Common myeloid progenitor, CD34-positive (primary cell): ENCODE data around the gene GJC2.

Experiments
- CTCF ChIA-PET: fragments of 350-600 bp; sonication (Branson Sonifier 250); formaldehyde crosslinking; loops from one replicate; lab custom pipeline; 2021; ENCODE audit warnings: antibody characterized with exemption; lab: Charles Lee
- POLR2A ChIA-PET: fragments of 350-600 bp; sonication (Branson Sonifier 250); formaldehyde crosslinking; loops from one replicate; lab custom pipeline; 2021; ENCODE audit warnings: antibody characterized with exemption; lab: Charles Lee
- DNase-seq, 3 donors: peaks; one replicate each; pipeline versions ENCODE4 v3.0.0 to v3.0.0-alpha.2; 2013
- H3K27ac ChIP-seq, 2 experiments: 1 replicate in 1 of 2; 2 replicates in 1 of 2; pipeline ENCODE4 v1.7.0; 2013; ENCODE audit warnings: inconsistent platforms in 2 of 2, low read length in 2 of 2, mild to moderate bottlenecking in 2 of 2, low read depth in 1 of 2, moderate library complexity in 1 of 2; ENCODE audit not compliant: severe bottlenecking in 2 of 2, insufficient read depth in 1 of 2, poor library complexity in 1 of 2
- H3K27me3 ChIP-seq, 5 experiments: replicated peaks in 2 of 5; 1 replicate in 3 of 5; 2 replicates in 2 of 5; pipeline versions ENCODE4 v1.6.1 to v1.7.0; 2013; ENCODE audit warnings: low read length in 4 of 5, mild to moderate bottlenecking in 2 of 5, moderate library complexity in 2 of 5, inconsistent platforms in 1 of 5; ENCODE audit not compliant: insufficient read depth in 5 of 5, control insufficient read depth in 4 of 5
- H3K36me3 ChIP-seq, 4 experiments: 1 replicate in 2 of 4; 2 replicates in 2 of 4; pipeline versions ENCODE4 v1.6.1 to v1.7.0; 2013; ENCODE audit warnings: low read length in 3 of 4, control low read depth in 1 of 4, mild to moderate bottlenecking in 1 of 4; ENCODE audit not compliant: control insufficient read depth in 4 of 4, insufficient read depth in 4 of 4
- H3K4me1 ChIP-seq, 4 experiments: 1 replicate in 3 of 4; 2 replicates in 1 of 4; pipeline versions ENCODE4 v1.6.1 to v1.7.1; 2013; ENCODE audit warnings: low read length in 3 of 4, mild to moderate bottlenecking in 3 of 4, control low read depth in 1 of 4, inconsistent platforms in 1 of 4, moderate library complexity in 1 of 4; ENCODE audit not compliant: control insufficient read depth in 4 of 4, insufficient read depth in 4 of 4; ENCODE audit errors: control extremely low read depth in 1 of 4
- H3K4me3 ChIP-seq, 7 experiments: 1 replicate in 4 of 7; 2 replicates in 3 of 7; pipeline versions ENCODE4 v1.5.1 to v1.7.0; 2013; ENCODE audit warnings: mild to moderate bottlenecking in 7 of 7, low read length in 6 of 7, moderate library complexity in 6 of 7, inconsistent platforms in 2 of 7, low read depth in 2 of 7, control low read depth in 1 of 7; ENCODE audit not compliant: insufficient read depth in 4 of 7, control insufficient read depth in 1 of 7; ENCODE audit errors: extremely low read depth in 1 of 7
- H3K9me3 ChIP-seq, 5 experiments: 1 replicate in 4 of 5; 2 replicates in 1 of 5; pipeline versions ENCODE4 v1.6.1 to v1.7.1; 2013; ENCODE audit warnings: low read length in 4 of 5, mild to moderate bottlenecking in 2 of 5, inconsistent platforms in 1 of 5, low read depth in 1 of 5, moderate library complexity in 1 of 5; ENCODE audit not compliant: control insufficient read depth in 4 of 5, insufficient read depth in 2 of 5; ENCODE audit errors: control extremely low read depth in 1 of 5
- WGBS: methylation state at CpG from one replicate; pipeline ENCODE4 v1.1.5; 2013; ENCODE audit not compliant: insufficient coverage; 5-methylcytosine and 5-hydroxymethylcytosine counted together

Gene GJC2

DNA sequence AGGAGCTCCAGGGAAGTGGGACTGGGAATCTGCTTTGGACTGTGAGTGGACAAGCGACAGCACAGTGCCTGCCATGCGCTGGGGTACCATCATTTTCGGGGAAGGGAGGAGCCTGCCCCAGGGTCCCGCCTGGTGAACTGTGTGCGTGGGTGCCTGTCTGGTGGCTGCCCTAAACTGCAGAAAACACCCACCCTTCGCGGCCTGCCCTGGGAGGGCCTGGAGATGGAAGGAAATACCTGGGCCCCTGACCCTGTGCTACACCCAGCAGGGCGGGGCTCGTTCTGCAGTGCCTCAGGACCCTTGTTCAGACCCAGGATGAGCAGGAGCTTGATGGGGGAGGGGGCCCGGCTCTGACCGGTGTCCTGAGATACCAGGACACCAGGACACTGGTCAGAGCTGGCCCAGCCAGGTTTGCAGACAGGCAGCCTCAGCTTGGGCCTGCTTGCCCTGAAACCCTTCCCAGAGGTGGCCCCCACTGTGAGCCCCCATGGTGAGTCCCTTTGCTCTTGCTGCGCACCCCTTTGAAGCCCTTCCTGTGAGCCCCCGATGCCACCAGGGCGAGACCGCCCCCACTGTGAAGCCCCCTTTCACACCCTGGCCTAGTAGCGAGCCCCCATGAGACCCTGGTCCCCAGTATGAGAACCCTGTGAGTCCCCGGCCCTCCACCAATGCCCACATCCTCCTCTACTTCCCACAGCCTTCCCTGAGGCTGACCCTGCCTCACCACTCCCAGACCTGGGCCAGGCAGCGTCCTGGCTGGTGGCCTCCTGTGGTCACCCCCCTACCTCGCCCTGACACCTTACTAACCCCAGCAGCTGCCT is 2.6 kb downstream of the GJC2 start:
- Histone ChIP-seq H3K27ac (no peak overlapping the region), H3K4me1 (peaks cover 0 to 27% (median 21%) of the 10 kb centered on the region in 4 experiments), H3K9me3 (no peaks in the 10 kb centered on the region), H3K27me3 (no peaks in the 10 kb centered on the region), H3K36me3 (peaks cover 2 to 19% (median 14%) of the 10 kb centered on the region in 4 experiments), H3K4me3 (no peak overlapping the region)
- ChIA-PET POLR2A (no interaction called here), CTCF (interaction anchor here (0.6 to 2.7 kb wide), 7 partner anchors 9 to 124 kb away, joined by 3 to 18 read pairs (median 3); partner anchors contain the start of gene IBA57)
- DNase-seq: no peak
- WGBS: 97% methylated on average over 14 of the region's 19 CpGs

DNA sequence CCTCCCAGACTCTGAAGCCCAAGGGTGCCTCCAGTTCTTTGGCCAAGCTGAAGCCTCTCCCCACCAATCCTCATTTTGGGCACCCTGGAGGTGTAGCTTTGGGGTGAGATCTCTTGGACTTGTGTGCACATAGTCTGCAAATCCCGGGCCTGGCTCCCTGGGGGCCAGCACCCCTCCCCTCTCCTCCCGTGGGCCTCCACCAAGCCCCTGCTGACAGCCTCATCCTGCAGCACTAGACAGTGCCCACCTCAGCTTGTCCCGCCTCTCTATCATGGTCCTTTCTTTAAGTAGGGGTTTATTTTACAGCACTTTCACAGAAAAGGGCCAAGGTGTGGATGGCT is 3.2 kb downstream of the GJC2 start:
- CTCF ChIA-PET: interaction anchor here (0.6 to 2.7 kb wide), 6 partner anchors 8 to 154 kb away, joined by 3 to 18 read pairs (median 3); partner anchors contain the start of gene IBA57

DNA sequence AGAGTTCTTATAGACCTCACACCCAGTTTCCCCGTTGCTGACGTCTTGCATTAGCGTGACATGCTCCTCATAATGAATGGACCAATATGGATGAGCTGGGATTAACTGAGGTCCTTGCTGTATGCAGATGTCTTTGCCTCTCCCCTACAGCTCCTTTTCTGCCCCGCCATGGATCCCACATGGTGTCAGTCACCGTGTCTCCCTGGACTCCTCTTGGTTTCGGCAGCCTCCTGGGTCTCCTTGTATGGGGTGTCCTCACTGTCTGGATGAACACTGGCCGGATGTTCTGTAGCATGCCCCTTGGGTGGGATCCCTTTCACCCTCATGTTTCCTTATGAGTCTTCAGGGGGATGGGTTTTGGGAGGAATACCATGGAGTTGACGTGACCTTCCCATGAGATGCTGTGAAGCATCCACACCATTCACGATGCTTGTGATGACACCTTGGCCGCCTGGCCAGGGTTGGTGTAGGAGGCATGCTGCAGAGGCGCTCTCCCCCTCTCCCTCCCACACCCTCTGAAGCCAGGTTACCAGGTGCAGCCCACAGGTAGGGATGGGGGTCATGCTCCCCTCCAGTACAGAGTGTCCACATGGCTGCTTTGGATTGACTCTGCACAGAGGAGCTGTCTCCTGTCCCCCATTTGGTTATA is 4.4 kb downstream of the GJC2 start:
- ChIA-PET POLR2A (interaction anchor here (1.4 kb wide), 1 partner anchor 9 kb away, joined by 3 read pairs; no protein-coding TSS in a partner anchor), CTCF (interaction anchor here (1.1 to 2.1 kb wide), 3 partner anchors 11 to 155 kb away, joined by 3 to 9 read pairs (median 4); no protein-coding TSS in a partner anchor)
- Histone ChIP-seq H3K9me3 (no peaks in the 10 kb centered on the region), H3K27me3 (no peaks in the 10 kb centered on the region), H3K4me3 (no peak overlapping the region), H3K27ac (no peak overlapping the region), H3K36me3 (peaks cover 0 to 5% (median under 1%) of the 10 kb centered on the region in 4 experiments), H3K4me1 (peaks cover 0 to 31% (median 25%) of the 10 kb centered on the region in 4 experiments)
- WGBS: 93% methylated on average over 7 of the region's 11 CpGs
- DNase-seq: no peak

More for the DNA sequence above, 3.2 kb downstream of the GJC2 start:
- H3K27ac ChIP-seq: no peak overlapping the region
- POLR2A ChIA-PET: interaction anchor here (0.6 kb wide), 1 partner anchor 653 kb away, joined by 3 read pairs; no protein-coding TSS in a partner anchor
- no peaks in the 10 kb centered on the region for H3K27me3 ChIP-seq
- H3K36me3 ChIP-seq: peaks cover 0 to 13% (median 11%) of the 10 kb centered on the region in 4 experiments
- DNase-seq: no peak
- no peaks in the 10 kb centered on the region for H3K9me3 ChIP-seq
- no peak overlapping the region for H3K4me3 ChIP-seq
- peaks cover 0 to 31% (median 25%) of the 10 kb centered on the region in 4 experiments for H3K4me1 ChIP-seq
- 74% methylated on average over 2 of the region's 3 CpGs for WGBS

DNA sequence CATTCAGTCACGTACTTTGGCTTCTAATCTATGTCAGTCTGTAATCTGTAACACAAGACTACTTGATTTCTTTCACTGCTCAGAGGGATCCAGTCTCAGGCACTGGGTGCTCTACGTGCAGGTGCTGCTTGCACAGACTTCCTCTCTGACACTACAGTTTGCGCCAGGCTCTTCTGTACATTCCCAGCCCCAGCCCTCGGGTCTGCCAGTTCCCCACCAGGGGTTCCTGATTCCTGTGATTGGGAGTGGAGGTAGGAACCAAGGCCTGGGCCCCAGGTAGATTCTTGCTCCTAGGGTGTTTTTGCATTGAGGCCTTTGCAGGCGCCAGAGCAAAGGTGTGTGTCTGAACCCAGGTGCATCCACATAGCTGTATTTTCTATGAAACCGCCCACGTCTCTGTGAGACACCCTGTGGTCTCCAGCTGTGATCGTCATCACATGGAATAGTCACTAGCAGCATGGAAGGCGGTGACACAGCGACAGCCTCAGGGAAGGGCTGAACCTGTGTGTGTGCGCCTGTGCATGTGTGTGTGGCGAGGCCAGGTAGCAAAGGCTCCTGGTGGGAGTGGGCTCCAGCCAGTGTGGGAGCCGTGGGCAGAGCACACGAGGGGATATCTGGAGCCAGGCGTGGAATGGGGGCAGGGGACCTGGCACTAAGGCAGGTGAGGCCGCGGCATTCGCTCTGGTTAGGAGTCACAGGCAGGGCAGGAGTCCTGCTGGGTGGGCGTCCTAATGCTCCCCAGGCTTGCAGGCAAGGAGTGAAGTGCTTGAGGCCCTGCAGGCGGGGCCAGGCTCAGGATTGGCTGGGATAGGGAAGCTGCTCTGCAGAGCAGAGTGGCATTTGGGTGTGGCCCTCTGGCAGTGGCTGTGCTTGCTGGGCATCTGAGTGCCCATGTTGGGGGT is 5.2 kb downstream of the GJC2 start:
- CTCF ChIA-PET: interaction anchor here (1.3 to 2.1 kb wide), 2 partner anchors 12 to 44 kb away, joined by 3 to 9 read pairs; no protein-coding TSS in a partner anchor
- Histone ChIP-seq H3K36me3 (peaks cover 0 to 5% (median 0%) of the 10 kb centered on the region in 4 experiments), H3K4me1 (peaks cover 0 to 31% (median 25%) of the 10 kb centered on the region in 4 experiments), H3K9me3 (no peaks in the 10 kb centered on the region), H3K27ac (no peak overlapping the region), H3K4me3 (no peak overlapping the region), H3K27me3 (no peaks in the 10 kb centered on the region)
- DNase-seq: no peak
- WGBS: 92% methylated on average over 17 of the region's 20 CpGs
- POLR2A ChIA-PET: interaction anchor here (1.4 kb wide), 1 partner anchor 8 kb away, joined by 3 read pairs; no protein-coding TSS in a partner anchor

DNA sequence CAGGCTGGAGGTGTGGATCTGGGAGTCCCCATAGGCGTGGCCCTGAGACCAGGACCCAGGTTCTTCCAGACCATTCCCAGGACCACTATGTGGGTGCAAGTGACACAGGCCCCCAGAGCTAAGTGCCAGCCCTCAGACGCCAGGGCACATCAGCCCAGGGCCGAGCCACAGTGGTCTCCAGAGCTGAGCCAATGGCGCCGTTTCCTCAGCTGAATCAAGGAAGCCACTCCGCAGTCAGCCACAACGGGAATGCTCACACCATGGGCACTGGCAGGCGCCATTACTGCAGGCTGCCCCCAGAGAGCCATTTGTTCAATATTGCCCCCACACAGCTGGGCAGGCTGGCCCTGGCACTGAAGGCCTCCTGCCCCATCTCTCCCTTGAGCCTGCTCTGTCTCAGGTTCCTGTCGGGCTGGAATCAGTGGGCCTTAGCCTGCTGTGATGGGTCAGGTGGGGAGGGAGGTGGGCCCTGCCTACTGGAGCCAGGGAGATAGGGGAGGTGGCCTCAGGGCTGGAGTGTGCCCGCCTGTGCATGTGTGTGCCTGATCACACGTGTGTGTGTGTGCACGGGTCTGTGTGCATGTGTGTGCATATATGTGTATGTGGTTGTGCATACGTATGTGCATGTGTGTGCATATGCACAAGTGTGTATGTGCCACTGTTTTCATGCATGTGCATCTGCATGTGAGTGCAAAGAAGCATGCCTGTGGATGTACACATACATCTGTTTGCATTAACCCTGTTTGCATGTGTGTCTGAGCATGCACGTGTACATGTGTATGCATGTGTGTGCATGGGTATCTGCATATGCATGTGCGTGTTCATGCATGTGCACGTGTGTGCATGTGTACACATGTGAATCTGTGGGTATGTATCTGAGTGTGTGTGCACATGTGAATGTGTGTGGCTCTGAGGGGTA is 6.1 kb downstream of the GJC2 start:
- Histone ChIP-seq H3K36me3 (peaks cover 0 to 5% (median 0%) of the 10 kb centered on the region in 4 experiments), H3K27me3 (no peaks in the 10 kb centered on the region), H3K27ac (no peak overlapping the region), H3K4me3 (peak overlapping the region in 5 of 7 experiments; percentile 48 to 71 (median 67)), H3K4me1 (peaks cover 0 to 31% (median 25%) of the 10 kb centered on the region in 4 experiments), H3K9me3 (no peaks in the 10 kb centered on the region)
- DNase-seq: no peak
- POLR2A ChIA-PET: interaction anchor here (1.1 to 1.3 kb wide), 2 partner anchors 10 to 16 kb away, joined by 4 to 7 read pairs; partner anchors contain the start of genes GUK1 and IBA57
- CTCF ChIA-PET: interaction anchor here (0.8 to 1.7 kb wide), 3 partner anchors 10 to 18 kb away, joined by 3 to 9 read pairs (median 4); partner anchors contain the start of gene IBA57
- 81% methylated on average over 15 of the region's 16 CpGs for WGBS
